Mucosa of rectum (tissue), 2 donors: ENCODE results near the gene MERTK.
"Not testable (repeated sequence)": the region's sequence is repeated elsewhere in the genome, so short reads cannot be mapped to it uniquely, and the experiment has no call there.

Source experiments
- H3K27ac ChIP-seq, 2 donors: one replicate each; pipeline ENCODE4 v1.7.0; 2013; ENCODE audit warnings: inconsistent platforms in 2 of 2, low read depth in 2 of 2, low read length in 2 of 2
- H3K27me3 ChIP-seq, 2 donors: one replicate each; pipeline ENCODE4 v1.7.0; 2013; ENCODE audit warnings: low read length in 2 of 2; ENCODE audit not compliant: control insufficient read depth in 2 of 2, insufficient read depth in 2 of 2
- H3K36me3 ChIP-seq, 2 donors: one replicate each; pipeline ENCODE4 v1.7.0; 2013; ENCODE audit warnings: low read length in 2 of 2; ENCODE audit not compliant: control insufficient read depth in 2 of 2, insufficient read depth in 2 of 2
- H3K4me1 ChIP-seq, 2 donors: one replicate each; pipeline ENCODE4 v1.7.0; 2013; ENCODE audit warnings: low read length in 2 of 2, mild to moderate bottlenecking in 1 of 2; ENCODE audit not compliant: control insufficient read depth in 2 of 2, insufficient read depth in 2 of 2
- H3K4me3 ChIP-seq, 2 donors: one replicate each; pipeline ENCODE4 v1.7.0; 2013; ENCODE audit warnings: low read length in 2 of 2
- H3K9ac ChIP-seq, 2 donors: one replicate each; pipeline ENCODE4 v1.7.0; 2013; ENCODE audit warnings: low read length in 2 of 2, low read depth in 1 of 2, mild to moderate bottlenecking in 1 of 2
- H3K9me3 ChIP-seq, 2 donors: one replicate each; pipeline ENCODE4 v1.7.0; 2013; ENCODE audit warnings: low read length in 2 of 2; ENCODE audit not compliant: control insufficient read depth in 2 of 2
- donor health status: healthy.
- donor health status: Normal muscosa, but diverticular disease.

The MERTK gene

DNA sequence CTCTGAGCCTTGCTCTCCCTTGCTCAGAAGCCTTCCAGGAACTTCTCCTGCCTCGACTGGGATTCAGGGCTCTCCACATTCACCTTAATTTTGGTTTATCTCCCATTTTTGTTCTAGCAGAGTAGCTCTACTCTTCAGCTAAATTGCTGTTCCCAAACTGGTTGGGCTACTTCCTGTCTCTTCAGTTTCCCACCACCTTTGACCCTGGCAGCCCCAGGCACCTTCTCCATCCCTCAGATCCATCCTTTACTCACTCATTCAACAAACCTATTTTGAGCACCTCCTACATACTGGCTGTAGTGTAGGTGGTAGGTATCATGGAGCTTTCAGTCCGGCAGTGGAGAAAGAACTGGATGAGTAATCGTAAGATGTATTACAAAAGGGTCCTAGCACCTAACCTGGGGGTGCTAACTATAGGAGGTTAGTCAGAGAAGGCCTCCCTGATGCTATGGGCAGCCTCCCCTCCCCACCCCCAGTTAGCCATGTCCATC is 26.3 kb downstream of the MERTK start:
- Histone ChIP-seq H3K9ac (no peak overlapping the region), H3K36me3 (peaks cover 0 to 2% of the 10 kb centered on the region in 2 donors), H3K27ac (no peak overlapping the region), H3K4me3 (no peak overlapping the region), H3K27me3 (no peaks in the 10 kb centered on the region), H3K4me1 (peaks cover 6 to 9% of the 10 kb centered on the region in 2 donors), H3K9me3 (no peaks in the 10 kb centered on the region)

DNA sequence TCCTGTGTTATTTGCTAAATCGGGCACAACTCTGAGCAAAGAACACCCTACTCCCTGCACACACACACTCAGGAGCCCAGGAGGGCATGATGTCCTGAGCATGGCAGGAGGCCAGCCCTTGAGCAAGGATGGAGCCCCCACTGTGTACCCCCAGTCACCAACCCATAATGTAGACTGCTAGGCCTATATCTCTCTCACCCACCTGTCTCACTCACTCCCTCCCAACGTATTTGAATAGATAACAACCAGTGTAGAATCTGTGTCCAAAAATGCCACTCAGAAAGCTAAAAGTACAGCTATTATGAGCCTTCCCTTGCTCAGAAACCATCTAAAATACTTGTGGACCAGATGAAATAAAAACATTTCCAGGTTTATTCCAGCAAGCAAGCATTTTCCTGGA is 29.3 kb downstream of the MERTK start:
- H3K27ac ChIP-seq = no peak overlapping the region
- no peaks in the 10 kb centered on the region for H3K9me3 ChIP-seq
- no peaks in the 10 kb centered on the region for H3K4me1 ChIP-seq
- peaks cover 0 to 2% of the 10 kb centered on the region in 2 donors for H3K36me3 ChIP-seq
- H3K27me3 ChIP-seq = no peaks in the 10 kb centered on the region
- H3K4me3 ChIP-seq = no peak overlapping the region
- H3K9ac ChIP-seq = no peak overlapping the region

DNA sequence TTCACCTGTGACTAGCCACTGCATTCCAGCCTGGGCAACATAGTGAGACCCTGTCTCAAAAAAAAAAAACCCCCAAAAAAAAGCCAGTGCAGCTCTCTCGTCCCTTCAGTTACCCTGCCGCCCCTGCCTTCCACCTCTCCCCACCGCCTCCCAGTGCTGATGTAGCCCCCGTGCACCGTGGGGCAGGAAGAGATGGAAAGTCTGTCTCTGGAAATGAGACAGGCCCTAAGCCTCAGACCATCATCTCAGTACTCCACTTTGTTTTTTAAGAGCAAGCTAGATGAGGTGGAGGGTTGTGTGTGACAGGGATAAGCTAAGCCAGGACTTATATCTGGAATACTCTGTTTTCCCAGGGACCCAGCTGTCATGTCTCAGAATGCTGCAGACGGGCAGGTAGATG is 32.0 kb downstream of the MERTK start:
- Histone ChIP-seq H3K9ac (no peak overlapping the region), H3K4me3 (no peak overlapping the region), H3K27me3 (no peaks in the 10 kb centered on the region), H3K4me1 (no peaks in the 10 kb centered on the region), H3K27ac (no peak overlapping the region), H3K9me3 (no peaks in the 10 kb centered on the region), H3K36me3 (peaks cover 0 to 2% of the 10 kb centered on the region in 2 donors)

DNA sequence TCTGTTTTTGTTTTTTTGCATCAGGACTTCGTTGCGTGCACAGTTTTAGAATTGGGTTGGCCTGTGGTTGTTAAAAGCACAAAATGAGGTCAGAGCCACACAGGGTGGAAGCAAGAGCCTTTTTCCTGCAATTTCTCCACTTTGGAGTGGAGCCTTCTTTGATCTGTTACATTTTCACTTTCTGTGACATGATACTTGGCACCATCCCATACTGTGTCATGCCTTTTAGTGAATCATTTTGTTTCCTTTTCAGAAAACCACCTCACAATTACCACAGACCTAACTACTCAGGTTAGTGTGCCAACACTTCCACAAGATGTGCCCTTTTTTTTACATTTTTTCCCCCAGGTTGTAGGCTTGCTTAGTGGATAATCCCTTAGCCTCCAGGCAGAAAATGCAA is 32.5 kb downstream of the MERTK start:
- Histone ChIP-seq H3K36me3 (peaks cover 0 to 2% of the 10 kb centered on the region in 2 donors), H3K27ac (no peak overlapping the region), H3K9me3 (no peaks in the 10 kb centered on the region), H3K27me3 (no peaks in the 10 kb centered on the region), H3K4me1 (no peaks in the 10 kb centered on the region), H3K4me3 (no peak overlapping the region), H3K9ac (no peak overlapping the region)

DNA sequence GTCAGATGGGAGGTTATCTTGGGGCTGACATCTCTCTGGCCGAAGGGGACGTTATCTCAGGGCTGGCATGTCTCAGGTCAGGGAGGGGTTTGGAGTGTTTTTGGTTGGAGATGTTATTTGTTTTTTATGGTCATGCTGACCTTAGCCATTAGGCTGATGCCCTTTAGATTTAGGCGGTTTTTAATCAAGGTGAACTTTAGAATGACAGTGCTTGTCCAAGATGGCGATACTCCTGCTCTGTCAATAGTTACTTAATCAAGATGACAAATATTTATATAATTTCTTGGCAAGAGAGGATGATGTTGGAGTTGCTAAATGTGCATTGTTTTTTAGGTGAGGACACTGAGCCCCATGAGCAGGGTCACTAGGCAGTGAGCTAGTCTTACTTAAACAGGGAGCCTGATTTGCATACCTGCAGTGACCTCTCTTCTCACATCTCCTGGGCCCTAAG is 34.5 kb downstream of the MERTK start:
- H3K4me3 ChIP-seq = no peak overlapping the region
- H3K4me1 ChIP-seq = no peaks in the 10 kb centered on the region
- no peak overlapping the region for H3K9ac ChIP-seq
- H3K9me3 ChIP-seq = no peaks in the 10 kb centered on the region
- peaks cover 0 to 2% of the 10 kb centered on the region in 2 donors for H3K36me3 ChIP-seq
- no peak overlapping the region for H3K27ac ChIP-seq
- no peaks in the 10 kb centered on the region for H3K27me3 ChIP-seq

DNA sequence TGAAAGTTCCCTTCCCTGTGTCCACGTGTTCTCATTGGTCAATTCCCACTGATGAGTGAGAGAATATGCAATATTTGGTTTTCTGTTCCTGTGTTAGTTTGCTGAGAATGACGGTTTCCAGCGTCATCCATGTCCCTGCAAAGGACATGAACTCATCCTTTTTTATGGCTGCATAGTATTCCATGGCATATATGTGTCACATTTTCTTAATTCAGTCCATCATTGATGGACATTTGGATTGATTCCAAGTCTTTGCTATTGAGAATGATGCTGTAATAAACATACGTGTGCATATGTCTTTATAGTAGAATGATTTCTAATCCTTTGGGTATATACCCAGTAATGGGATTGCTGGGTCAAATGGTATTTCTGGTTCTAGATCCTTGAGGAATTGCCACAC is 35.5 kb downstream of the MERTK start:
- not testable (repeated sequence) for H3K9me3 ChIP-seq, H3K36me3 ChIP-seq, H3K4me1 ChIP-seq, H3K9ac ChIP-seq, H3K27me3 ChIP-seq, H3K27ac ChIP-seq, H3K4me3 ChIP-seq

DNA sequence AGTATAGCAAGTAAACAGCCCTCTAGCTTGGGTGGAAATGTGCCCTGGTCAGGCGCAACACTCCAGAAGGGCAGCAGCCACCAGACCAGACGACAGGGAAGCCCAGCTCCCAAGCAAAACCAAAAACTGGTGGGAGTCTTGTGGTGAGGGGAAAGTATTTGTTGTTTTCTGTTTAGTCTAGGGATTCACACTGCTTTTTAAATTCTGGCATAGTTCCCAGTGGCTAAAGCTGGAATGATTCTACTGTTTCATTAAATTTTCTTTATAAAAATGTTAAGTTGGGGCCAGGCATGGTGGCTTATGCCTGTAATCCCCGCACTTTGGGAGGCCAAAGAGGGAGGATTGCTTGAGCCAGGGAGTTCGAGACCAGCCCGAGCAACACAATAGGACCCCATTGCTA is 38.5 kb downstream of the MERTK start:
- Histone ChIP-seq H3K9ac (no peak overlapping the region), H3K36me3 (no peaks in the 10 kb centered on the region), H3K4me1 (no peaks in the 10 kb centered on the region), H3K4me3 (no peak overlapping the region), H3K27ac (no peak overlapping the region), H3K27me3 (no peaks in the 10 kb centered on the region), H3K9me3 (no peaks in the 10 kb centered on the region)

DNA sequence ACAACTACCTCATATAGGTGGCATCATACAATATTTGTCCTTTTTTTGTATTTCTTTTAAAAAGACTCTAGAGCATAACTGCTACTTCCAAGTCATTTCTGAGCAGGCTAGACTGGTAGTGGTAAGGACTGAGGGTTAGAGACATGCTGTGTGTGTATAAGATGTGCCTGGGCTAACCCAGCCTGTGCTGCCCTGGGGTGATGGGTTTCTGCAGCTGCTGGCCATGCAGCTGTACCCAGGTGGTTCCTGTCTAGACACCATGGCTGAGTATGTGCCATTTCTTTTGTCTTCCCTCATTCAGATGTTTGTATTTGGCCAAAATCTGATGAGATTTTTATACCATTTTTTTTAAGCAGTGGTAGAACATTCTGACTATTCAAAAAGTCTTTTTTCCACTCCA is 40.0 kb downstream of the MERTK start:
- H3K4me3 ChIP-seq = no peak overlapping the region
- no peak overlapping the region for H3K9ac ChIP-seq
- H3K4me1 ChIP-seq = no peaks in the 10 kb centered on the region
- H3K9me3 ChIP-seq = no peaks in the 10 kb centered on the region
- no peaks in the 10 kb centered on the region for H3K27me3 ChIP-seq
- no peak overlapping the region for H3K27ac ChIP-seq
- no peaks in the 10 kb centered on the region for H3K36me3 ChIP-seq

DNA sequence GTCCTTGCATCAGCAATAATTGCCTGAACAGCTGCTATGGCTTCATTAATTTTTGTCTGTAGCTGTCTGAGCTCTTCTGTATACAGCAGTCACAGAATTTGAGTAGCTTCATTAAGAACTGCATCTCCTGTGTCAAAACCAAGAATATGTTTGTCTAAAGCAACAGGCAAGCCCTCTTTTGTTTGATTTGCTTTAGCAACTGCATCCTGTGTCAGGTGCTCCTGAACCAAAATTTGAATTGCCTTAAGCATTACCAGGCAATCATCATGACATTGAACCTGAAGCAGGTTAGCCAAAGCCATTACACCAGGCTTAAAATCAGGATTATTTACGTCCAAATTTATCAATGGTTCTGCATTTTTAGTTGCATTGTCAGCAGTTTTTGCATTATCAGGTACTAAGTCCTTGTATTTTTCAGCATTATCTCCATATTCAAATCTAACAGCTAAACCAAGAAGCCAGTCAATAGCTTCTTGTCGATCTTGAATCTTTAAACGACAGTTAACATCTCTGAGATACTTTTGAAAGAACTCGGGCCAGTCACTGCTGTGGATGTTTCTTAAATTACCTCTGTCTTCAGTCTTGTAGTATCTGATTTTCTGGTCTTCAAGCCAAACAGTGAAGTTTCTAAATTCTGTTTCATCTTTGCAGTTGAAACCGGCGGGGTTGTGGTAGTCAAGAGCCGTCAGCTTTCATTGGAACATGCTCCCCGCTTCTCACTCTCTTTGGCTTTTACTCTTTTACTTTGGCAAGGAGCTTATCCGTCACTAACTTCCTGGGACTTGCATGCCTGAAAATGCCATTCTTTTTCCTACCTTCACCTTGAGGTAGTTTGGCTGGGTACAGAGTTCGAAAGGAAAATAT is 42.2 kb downstream of the MERTK start:
- no peak overlapping the region for H3K4me3 ChIP-seq
- H3K27ac ChIP-seq = no peak overlapping the region
- H3K9me3 ChIP-seq = no peaks in the 10 kb centered on the region
- H3K9ac ChIP-seq = no peak overlapping the region
- H3K27me3 ChIP-seq = no peaks in the 10 kb centered on the region
- peaks cover 0 to 3% of the 10 kb centered on the region in 2 donors for H3K36me3 ChIP-seq
- H3K4me1 ChIP-seq = peaks cover 3 to 10% of the 10 kb centered on the region in 2 donors

DNA sequence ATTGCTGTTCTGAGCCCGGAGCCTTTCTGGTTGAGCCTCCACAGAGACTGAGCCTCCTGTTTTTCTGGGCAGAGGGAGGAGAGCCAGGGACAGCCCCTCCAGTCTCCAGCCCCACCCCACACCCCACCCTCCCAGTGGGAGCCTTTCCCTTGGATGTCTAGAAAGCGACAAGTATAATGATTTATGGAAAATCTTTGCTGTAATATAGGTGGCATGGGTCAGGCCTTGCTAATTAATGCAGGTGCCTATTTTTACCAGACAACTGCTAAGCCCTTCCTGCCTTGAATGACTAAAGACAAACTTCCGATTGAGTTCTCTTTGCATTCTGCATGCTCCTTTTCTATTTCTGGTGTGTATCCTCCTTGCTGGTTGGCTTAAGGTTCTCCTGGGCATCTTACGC is 43.1 kb downstream of the MERTK start:
- Histone ChIP-seq H3K9ac (no peak overlapping the region), H3K36me3 (peaks cover 0 to 5% of the 10 kb centered on the region in 2 donors), H3K4me1 (peaks cover 11 to 20% of the 10 kb centered on the region in 2 donors), H3K4me3 (no peak overlapping the region), H3K27me3 (no peaks in the 10 kb centered on the region), H3K9me3 (no peaks in the 10 kb centered on the region), H3K27ac (no peak overlapping the region)
